HG03066 (cell line): Measurements from ENCODE around the gene CITED4.

ENCODE experiments used
- ATAC-seq: cut with Tn5 transposase; IDR thresholded peaks from one replicate; pipeline ENCODE4 v1.9.1; 2021; ENCODE audit warnings: low read depth; ENCODE audit not compliant: unreplicated experiment

Gene CITED4

GRCh38 chr1:40887012-40887378 is 24.8 kb upstream of the CITED4 start:
- ATAC-seq = no peak

GRCh38 chr1:40886318-40887011 is 24.3 kb upstream of the CITED4 start:
- no peak for ATAC-seq

- ATAC-seq = no peak
Measured at GRCh38 chr1:40884055-40884795, 22.1 kb upstream of the CITED4 start.

- no peak for ATAC-seq
Measured at GRCh38 chr1:40880813-40881549, 18.8 kb upstream of the CITED4 start.

- ATAC-seq = no peak
Measured at GRCh38 chr1:40879482-40880175, 17.5 kb upstream of the CITED4 start.

DNA sequence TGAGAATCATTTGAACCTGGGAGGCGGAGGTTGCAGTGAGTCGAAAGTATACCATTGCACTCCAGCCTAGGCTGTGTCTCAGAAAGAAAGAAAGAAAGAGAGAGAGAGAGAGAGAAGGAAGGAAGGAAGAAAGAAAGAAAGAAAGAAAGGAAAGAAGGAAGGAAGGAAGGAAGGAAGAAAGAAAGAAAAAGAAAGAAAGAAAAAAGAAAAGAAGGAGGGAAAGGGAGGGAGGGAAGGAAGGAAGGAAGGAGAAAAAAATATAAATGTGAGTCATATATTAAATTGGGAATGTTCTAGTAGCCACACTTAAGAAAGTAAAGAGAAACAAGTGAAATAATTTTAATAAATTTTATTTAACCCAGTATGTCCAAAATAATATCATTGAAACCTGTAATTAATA is 16.7 kb upstream of the CITED4 start:
- ATAC-seq = no peak

DNA sequence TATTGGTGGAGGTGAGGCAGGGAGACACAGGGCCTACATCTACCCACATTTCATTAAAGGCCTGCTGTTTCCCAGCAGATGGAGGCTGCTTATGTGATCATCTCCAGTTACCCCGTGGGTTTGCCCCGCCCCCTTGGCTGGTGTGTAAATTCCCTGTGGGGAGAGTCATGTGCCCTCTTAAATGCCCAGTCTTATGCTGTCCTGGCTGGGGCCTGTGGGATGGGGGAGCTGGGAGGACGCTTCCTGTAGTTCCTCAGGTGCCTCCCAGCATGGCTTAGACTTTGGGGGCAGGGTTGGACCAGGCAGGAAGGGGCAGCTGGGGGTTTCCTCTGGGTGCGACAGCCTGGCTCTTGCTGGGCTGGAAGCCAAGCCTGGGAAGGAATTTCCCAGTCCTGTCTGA is 15.5 kb upstream of the CITED4 start:
- no peak for ATAC-seq

- no peak for ATAC-seq
Measured at GRCh38 chr1:40876891-40877290, 14.7 kb upstream of the CITED4 start.

DNA sequence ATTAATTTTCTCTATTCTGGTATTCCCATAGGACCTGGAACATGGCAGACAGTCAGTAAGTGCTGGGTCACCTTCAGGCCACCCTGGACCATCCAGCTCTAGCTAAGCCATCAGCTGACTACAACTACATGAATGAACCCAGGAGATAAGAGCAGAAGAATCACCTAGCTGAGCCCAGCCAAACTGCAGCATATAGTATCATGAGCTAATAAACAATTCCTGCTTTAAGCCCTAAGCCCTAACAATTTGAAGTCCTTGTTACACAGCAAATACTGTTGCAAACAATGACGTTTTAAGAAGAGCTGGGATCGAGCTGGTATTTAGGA is 14.2 kb upstream of the CITED4 start:
- ATAC-seq = no peak

DNA sequence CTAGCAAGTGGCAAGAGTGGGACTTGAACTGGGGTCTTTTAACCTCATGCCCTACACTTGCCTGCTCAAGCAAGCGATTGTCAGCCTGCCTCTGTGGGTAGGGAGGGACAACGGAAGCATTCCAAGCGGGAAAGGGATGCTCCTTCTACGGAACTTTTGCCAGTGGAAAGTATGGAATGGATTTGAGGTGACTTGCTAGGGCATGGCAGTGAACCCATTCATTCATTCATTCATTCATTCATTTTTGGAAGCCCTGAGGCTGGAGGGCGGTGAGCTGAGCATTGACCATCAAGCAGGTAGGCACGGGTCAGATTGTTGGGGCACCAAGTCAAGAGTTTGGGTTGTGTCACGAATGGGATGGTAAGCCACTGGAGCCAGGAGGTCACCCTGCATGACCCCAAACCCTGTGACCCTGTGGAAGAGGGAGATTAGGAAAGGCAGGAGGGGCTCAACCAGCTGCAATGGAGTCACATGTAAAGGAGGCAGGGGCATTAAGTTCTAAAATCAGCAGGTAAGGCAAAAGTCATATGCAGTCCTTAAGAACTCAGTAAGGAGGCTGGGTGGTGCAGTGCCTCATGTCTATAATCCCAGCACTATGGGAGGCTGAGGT is 11.8 kb upstream of the CITED4 start:
- no peak for ATAC-seq

DNA sequence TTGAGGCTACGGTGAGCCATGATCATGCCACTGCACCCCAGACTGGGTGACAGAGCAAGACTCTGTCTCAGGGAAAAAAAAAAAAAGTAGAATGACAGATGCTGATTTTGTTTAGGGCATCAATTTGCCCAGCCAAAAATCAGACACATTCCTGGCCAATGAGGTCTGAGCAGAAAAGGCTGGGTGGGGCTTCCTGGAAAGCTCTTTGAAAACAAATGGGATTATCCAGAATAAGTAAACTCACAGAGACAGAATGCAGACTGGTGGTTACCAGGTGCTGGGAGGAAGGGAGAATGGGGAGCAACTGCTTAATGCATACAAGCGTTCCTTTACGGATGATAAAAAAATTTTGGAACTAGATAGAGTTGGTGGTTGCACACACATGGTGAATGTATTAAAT is 10.1 kb upstream of the CITED4 start:
- no peak for ATAC-seq

DNA sequence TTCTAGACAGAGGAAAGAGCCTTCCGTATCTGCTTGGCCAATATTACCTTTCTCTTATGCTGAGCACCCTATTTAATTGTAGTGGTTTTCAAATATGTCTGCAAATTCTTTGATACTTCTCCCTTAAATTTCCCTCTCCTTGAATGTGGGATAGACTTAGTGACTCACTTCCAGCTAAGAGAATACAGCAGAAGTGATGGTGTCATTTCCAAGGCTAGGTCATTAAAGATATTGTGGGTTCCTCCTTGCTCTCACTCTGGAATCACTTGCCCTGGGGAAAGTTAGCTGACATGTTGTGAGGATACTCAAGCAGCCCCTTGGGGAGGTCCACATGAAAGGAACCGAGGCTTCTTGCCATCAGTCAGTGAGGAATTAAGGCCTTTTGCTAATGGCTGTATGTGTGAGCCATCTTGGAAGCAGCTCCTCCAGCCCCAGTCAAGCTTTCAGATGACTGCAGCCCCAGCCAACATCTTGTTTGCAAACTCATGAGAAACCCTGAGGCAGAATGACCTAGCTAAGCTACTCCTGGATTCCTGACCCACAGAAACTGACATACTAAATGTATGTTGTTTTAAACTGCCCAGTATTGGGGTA is 8.1 kb upstream of the CITED4 start:
- ATAC-seq = no peak

DNA sequence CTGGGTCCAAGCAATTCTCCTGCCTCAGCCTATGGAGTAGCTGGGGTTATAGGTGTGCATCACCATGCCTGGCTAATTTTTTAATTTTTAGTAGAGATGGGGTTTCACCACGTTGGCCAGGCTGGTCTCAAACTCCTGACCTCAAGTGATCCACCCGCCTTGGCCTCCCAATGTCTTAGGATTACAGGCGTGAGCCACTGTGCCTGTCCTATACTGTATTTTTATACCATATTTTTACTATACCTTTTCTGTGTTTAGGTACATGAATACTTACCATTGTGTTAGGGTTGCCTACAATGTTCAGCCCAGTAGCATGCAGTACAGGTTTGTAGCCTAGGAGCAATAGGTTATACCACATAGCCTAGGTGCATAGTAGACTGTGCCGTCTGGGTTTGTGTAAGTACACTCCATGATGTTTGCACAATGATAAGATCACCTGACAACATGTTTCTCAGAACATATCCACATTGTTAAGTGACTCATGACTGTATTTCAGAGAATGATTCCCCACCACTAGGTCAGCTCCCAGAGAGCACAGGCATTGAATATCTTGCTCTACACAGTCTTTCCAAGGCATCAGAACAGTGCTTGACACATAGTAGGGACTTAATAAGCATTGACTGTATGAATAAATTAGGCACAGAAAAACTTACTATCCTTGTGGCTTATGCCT is 6.0 kb upstream of the CITED4 start:
- ATAC-seq = no peak

GRCh38 chr1:40861224-40862003 is 749 bp downstream of the CITED4 start:
- no peak for ATAC-seq

- no peak for ATAC-seq
Measured at GRCh38 chr1:40860706-40861223, 1.4 kb downstream of the CITED4 start.

GRCh38 chr1:40858856-40859416 is 3.2 kb downstream of the CITED4 start:
- no peak for ATAC-seq

DNA sequence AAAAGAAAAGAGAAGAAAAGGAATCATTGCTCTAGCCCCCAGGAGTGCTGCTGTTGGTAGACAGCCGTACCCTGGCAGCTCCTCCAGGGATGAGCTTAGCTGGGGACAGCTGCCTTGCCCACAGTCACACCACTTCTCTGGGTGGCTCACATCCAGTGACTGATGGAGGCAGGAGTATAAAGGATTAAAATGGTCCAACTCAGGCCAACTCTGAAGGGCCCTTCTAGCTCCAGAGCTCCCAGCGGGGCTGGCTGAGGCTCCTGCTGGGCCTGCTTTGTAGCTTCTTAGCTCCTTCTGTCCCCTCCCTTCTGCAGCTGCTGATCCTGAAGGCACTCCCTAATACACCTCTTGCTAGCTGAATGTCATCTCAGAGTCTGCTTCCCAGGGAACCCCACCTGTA is 4.4 kb downstream of the CITED4 start:
- no peak for ATAC-seq

- no peak for ATAC-seq
Measured at GRCh38 chr1:40856656-40857302, 5.4 kb downstream of the CITED4 start.
